GM18907 (cell line): ENCODE results near the gene GNB5.

Experiments
- ATAC-seq: cut with Tn5 transposase; IDR thresholded peaks from one replicate; pipeline ENCODE4 v1.9.1; 2021; ENCODE audit warnings: mild to moderate bottlenecking, moderate library complexity; ENCODE audit not compliant: unreplicated experiment

GNB5 gene

DNA sequence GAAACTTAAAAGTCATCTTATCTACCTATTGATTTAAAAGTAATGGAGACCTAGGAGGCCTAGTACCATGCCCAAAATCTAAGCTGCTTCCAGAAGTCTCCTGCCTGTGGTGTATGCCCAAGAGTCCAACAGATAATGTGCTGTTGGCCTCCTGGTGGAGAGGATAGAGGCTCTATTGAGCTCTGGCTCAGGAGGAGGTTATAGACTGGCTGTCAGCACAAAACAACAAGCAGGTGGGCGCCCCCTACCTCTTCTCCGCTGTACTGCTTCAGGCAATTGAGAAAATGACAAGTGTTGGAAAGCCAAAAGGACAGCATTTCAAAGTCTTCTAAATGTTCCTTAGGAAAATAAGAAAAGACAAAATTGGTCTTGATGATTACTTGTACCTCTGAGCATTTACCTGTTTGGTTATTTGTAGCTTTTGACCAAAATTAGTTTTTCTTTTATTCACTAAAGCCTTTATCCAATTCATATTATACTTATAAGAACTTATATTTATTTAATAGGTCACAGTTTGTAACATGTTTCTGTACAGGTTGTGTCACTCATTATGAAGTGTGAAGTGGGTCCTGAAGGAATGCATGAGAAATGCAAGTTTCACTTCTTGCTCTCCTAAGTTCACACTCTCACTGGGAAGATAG is 17.2 kb upstream of the GNB5 start:
- ATAC-seq: peak; percentile 86

- ATAC-seq: no peak
Observed at GRCh38 chr15:52207191-52207590, 16.0 kb upstream of the GNB5 start.

DNA sequence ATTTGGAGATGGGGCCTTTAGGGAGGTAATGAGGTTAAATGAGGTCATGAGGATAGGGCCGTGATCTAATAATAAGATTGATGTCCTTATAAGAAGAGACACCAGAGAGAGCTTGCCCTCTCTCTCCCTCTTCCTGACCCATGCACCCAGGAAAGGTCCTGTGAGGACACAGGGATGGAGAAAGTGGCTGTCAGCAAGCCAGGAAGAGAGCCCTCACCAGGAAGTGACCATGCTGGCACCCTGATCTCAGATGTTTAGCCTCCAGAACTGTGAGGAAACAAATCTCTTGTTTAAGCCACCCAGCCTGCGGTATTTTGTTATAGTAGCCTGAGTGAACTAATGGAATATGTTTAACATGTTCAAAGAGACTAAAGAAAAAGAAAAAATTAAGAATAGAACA is 15.3 kb upstream of the GNB5 start:
- no peak for ATAC-seq

DNA sequence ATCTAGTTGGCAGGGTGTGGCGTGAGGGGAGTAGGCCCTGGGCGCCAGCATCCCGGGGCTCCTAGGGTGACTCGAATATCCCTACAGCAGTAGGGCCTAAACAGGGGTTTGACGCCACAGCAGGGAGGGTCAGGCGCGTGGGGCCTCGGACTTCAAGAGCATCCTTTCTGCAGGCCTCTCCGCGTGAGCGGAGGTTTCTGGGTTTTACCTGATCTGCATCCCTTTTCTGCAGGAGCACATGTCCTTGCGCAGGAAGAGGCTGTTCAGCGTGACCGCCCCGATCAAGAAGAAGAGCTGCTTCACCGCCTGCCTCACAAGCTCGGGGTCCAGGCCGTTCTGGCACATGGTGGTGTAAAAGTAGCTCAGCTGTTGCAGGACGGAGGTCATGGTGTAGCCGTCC is 13.5 kb upstream of the GNB5 start:
- no peak for ATAC-seq

GRCh38 chr15:52200831-52201365 is 9.7 kb upstream of the GNB5 start:
- no peak for ATAC-seq

DNA sequence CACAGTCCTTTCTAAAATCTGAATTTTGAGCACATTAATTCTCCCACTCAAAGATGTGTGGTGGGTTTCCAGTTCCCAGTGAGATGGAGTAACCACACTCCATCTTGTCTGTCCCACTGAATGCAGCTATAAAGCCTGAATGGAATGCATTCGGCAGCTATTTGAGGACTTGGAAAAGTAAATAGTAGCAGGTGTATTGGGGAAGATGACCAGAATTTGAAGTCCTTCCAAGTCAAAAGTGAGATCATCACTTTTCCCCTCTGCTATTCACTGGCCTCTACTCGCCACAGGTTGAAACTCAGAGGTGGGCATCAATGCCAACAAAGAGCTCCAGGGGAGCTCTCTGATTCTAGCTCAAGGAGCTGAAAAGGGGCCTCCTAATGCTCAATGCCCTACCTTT is 8.1 kb upstream of the GNB5 start:
- no peak for ATAC-seq

DNA sequence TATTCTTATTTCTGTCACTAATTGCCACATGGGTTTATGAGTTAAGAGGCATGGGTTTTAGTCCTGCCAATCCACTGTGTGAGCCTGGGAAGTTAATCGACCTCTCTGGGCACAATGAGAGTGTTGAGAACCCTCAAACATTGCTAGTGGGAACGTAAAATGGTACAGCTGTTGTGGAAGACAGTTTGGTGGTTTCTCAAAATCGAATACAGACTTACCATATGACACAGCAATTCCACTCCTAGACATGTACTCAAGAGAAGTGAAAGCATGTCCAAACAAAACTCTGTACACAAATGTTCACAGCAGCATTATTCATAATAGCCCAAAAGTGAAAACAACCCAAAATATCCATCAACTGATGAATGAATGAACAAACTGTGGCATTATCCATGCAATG is 5.7 kb upstream of the GNB5 start:
- no peak for ATAC-seq

DNA sequence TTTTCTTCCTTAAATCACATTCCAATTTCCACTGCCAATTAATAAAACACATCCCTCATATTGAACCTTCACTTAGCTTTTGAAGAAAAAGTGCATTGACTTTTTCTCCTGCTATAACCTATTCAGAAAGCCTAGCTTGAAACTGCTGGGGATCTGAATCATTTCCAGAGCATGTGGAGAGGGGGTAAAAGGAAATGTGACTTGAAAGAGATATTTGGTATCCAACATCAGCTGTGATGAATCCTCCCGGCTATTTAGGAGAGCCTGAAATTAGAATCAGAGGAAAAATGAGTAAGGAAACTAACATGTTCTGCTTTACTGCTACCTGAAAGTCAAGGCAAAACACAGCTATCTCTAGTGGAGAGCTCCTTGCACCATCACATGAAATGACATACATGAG is 2.6 kb upstream of the GNB5 start:
- ATAC-seq: no peak

DNA sequence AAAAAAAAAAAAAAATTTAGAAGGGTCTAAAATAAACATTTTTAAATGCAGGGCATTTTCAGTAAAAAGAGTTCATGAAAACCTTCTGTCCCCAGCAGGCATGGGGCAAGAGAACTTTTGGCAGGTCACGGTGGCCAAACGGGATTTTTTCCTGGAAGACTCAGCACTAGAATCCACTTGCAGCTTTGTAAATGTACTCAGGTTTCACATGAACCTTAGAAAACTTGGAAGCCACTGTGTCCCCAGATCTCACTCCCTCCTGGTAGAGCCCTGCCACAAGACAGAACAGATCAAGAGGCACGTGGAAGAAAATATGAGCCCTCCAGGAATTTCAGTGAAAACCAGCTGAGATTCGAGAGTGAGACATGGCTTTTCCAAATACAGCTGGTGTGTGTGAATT is 2.1 kb upstream of the GNB5 start:
- ATAC-seq: no peak

DNA sequence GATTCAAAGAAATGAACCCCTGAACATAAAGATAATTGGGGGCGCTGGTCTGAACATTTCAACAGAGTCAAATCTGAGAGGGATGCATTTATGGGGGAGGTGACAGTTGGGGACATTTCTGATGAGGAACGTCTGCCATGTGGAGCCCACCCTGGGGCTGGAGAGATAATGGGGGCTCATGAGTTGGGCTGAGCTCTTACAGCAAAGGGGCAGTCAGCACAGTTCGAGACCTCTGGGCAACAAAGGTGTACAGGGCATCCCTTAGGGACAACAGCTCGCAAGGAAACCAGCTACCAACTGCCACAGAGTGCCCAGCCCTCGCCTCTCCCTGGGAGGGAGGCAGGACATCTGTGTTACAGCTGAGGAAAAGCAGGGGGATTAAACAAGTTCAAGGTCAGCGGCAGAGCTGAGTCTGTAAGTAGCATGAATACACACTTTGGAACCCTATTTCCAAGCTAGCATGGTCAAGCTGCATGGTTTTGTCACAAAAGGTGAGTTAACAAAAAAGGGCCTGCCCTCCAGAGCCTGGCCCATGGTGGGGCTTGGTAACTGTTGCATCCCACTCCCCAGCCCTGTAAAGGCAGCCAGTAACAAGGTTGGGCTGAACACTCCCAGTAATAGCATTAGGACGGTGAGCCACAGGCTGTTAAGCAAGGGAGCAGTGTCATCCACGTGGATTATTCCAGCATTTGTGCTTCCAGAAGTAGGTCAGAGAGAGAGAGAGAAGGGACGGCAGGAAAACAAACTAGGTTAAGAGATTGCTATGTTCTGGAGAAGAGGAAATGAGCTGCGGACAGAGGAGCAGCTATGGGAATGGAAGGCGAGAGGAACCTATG is 4.3 kb downstream of the GNB5 start:
- no peak for ATAC-seq

DNA sequence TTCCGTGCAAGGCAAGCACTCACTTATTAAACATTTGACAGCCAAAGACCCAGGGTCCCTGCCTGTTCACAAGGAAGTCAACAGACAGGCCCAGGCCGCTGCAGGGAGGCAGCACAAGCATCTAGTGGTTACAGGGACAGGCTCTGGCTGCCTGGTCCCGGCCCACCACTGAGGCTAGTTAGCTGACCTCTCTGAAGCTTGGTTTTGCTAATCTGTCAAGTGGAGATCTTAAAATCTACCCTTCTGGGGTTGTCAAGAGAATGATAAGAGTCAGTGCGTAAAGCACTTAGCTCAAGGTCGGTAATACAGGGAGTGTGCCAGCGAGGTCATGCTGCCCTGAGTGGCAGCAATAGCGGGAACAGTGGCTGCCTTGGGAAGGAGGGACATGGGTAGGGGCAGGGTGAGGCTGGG is 6.0 kb downstream of the GNB5 start:
- no peak for ATAC-seq

DNA sequence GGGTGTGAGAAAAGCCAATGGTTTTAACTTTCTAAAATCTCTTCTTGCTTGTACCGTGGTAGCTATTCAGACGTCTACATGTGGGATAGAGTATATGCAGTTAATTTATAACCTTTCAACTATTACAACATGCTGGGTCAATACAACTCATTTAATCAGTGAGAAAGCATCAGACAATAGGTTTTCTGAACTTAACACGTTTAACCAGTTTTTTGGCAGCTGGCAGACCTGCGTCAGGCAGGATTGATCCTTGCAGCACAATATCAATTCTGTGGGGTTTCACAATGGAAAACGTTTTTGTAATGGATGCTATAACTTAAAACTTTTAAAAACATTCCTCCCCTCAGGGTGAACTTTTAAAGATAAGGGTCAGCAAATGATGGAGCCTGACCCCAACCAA is 6.5 kb downstream of the GNB5 start:
- no peak for ATAC-seq

GRCh38 chr15:52183562-52184173 is 7.5 kb downstream of the GNB5 start:
- ATAC-seq: no peak

DNA sequence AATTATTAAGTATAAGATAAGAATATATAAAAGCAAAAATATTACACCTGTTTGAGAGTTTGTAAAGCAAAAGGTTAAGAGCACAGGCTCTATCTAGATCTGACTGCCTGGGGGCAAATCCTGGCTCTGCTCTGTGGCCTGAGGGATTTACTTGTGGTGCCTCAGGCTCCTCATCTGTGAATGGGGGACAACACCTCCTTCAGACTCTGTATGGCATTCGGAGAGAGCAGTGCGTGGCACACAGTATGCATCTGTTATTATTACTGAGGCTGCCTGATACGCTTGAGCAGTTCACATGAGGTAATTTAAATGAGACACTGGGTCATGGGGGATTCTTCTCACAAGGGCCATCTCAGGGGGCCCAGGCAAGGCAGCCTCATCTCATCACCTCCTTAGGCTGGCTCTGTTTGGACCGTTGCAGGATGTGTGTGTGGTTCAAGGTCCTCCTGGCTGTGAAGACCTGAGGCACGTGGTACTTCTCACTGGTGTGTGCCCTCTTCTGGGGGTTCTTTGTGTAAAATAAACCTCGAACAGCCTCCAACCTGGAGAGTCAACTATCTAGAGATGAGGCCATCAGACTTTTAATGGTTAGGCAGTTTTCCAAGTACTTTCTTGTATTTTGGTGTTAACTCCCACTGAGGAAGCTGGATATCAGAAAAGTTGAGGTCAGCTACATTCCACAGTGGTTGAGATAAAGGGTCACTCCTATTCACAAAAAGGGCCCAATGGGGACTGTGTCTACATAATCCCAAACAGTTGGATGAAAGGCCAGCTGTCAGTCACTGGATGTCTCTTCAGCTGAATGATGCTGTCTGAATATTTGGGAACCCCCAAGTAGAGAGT is 9.0 kb downstream of the GNB5 start:
- no peak for ATAC-seq

DNA sequence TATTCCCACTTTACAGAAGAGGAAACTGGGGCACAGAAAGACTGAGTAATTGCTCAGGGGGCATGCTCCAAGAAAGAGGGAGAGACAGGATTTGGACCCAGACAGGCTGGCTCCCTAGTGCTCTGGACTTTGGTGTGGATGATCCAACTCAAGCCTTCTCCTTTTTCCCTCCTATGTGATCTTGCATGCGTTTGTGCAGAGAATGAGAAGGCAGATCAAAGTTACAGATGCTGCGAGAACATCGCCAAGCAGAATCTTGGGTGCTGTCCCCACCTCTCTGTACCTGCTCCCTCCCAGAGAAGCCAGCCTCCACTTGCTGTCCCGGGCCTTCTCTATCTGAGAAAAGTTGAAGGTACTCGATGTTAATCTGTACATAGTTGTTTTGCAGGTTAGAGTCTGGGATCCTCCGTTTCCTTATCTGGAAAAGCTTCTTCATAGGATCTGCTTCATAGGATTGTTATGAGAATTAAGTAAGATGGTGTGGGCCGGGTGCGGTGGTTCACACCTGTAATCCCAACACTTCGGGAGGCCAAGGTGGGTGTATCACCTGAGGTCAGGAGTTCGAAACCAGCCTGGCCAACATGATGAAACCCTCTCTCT is 10.2 kb downstream of the GNB5 start:
- ATAC-seq: no peak

- peak; percentile 39 for ATAC-seq
Observed at GRCh38 chr15:52180196-52180835, 10.9 kb downstream of the GNB5 start.

DNA sequence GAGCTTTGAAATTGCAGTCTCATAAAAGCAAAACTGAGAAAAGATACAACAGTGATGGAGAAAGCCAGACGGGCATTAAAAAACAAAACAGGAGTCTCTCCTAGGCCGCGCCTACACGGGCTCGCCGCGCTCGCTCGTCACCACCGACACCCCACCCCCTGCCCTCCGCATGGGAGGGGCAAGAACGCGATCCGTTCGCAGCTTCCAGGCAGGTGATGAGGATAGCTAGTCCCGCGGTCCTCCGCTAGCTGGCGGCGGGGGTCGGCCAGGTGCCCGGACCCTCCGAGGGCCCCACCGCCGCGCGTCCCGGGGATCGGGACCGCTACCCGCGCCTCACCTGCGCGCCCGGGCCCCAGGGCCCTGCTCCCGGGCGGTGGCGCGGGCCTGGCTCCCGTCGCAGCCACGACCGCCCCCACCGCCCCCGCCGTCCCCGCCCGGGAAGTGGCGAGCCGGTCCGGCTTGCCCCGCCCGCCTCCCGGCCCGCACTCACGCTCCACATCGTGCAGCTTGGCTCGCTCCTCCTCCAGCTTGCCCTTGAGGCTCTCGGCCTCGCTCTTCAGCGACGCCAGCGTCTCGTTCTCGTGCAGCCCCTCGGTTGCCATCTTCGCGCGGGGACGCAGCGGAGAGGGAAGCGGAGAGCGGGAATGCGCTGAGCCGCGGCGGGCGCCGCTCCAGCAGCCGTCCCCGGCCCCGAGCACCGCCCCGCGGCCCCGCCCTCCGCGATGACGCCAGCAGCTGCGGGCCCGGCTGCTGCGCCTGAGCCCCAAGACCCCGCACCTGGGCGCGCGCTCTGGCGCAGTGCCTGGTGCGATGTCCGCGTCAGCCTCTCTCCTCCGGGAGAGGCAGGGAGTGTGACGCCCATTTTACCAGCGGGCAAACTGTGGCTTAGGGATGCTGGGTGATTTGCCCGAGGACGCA is 11.7 kb downstream of the GNB5 start:
- ATAC-seq: peak; percentile 89

- no peak for ATAC-seq
Observed at GRCh38 chr15:52178765-52179164, 12.4 kb downstream of the GNB5 start.

- no peak for ATAC-seq
Observed at GRCh38 chr15:52172869-52173268, 18.3 kb downstream of the GNB5 start.
